Left kidney (tissue), 2 donors: ENCODE data around the gene RDH8. TPM values are rescaled to one million over a fixed set of nuclear protein-coding genes. Genes with fewer than 3 reads are reported as not detected.
A peak's percentile ranks its signal among the peaks of the same experiment; 100 is the strongest.
"Not testable (repeated sequence)": the region's sequence is repeated elsewhere in the genome, so short reads cannot be mapped to it uniquely, and the experiment has no call there.

ENCODE experiments used
- DNase-seq: peaks from one replicate; pipeline ENCODE4 v3.0.0-alpha.2; 2013
- polyA plus RNA-seq: library from polyadenylated mRNA; unstranded; fragments of 120-200 nt; gene quantifications from one replicate; pipeline ENCODE4 v1.2.1, GENCODE V29; 2013; ENCODE audit not compliant: insufficient read length

Gene RDH8
- polyA plus RNA-seq, 1 donor: 0.40 TPM

DNA sequence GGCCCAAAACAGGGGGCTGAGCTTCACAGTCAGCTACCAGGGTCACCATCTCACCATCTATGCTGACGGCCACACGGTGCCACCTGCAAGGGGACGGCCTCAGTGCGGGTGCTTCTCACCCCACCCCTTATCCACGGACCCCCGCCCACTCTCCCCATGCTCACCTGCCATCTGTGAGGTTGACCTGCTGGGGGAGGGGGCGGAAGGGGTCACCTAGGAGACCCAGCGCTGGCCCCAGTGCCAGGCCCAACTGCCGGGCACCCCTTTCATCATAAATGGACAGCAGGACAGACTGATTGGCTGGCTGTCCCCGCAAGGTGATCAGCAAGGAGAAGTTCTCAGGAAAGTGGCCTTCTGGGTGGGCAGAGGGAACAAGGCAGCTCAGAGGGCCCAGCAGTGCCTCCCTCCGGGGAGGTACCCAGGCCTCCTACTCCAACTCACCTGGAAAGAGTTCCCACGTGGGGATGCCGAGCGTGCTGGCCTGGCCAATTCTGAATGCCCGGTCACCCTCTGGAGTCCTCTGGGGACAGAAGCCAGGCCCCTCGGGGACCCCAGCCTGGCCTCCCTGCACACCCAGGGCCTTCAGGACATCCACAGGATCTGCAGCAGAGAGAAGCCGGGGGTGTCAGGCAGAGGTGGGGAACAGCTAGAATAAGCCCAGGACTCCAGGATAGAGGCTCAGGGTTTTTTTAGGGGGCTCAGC is 7.5 kb upstream of the RDH8 start:
- DNase-seq: no peak

GRCh38 chr19:10006335-10006708 is 7.0 kb upstream of the RDH8 start:
- DNase-seq: no peak

GRCh38 chr19:10006752-10007323 is 6.4 kb upstream of the RDH8 start:
- DNase-seq: no peak

GRCh38 chr19:10007371-10008183 is 5.7 kb upstream of the RDH8 start:
- DNase-seq: no peak

DNA sequence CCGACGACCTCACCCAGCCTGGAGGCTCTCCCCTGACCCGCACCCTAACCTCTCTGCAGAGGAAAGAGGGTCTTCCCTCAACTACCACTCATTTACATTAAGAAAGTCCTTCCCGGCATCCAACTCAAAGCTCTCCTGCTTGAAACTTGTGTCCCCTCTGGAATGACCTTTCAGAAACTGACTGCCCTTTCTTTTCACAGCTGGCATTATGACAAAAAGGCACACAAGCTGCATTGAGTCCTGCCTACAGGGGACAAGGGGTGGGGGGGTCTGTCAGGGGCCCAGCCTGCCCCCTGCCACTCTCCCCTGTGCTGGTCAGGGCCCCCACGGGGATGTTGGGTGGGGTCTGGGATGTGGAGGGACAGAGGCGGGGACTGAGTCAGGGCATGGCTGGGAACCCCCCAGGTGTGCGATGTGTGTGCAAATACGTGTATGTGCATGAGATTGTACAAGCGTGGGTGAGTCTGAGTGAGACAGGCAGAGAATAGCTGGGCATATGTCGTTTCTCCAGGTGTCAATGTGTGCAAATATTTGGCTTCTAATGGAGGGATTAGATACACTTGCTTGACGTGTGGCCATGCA is 5.0 kb upstream of the RDH8 start:
- no peak for DNase-seq

DNA sequence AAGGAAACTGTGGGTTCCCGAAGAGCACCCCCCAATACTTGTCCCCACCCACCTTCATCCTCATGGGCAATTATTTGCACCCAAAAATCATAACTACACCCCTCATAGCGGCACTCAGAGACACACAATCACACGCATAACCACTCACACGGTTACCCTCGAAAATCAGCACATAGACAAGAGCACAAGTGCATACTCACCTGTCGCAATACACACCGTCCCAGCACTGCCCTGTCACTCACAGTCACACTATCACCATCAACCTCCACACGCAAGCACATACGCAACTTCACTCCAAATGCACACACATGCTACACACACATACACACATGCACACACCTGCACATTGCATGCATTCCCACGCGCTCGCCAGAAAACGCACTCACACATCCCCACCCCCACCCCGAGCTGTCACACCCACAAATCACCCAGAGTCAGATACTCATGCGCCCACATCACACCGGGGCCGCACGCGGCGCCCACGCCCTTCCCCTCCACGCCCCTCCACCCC is 3.5 kb upstream of the RDH8 start:
- no peak for DNase-seq

DNA sequence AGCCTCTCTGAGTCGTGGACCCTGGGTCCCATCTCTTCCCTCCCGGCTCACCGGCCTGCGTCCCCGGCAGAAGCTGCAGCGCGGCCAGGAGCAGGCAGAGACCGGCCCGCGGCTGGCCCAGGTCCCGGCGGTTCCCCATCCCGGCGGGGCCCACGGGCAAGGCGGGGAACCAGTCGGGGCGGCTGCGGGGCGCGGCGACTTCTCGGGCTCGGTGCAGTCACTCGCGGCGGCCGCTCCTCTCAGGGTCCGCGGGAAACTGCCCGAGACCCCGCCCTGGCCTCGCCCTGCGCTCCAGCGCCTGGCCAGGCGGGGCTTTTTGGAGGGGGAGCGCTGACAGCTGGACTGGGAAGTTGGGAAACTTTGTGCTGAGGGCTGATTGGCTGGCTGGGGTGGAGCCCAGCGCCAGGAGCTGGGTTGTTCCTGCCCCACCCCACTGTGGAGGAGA is 3.0 kb upstream of the RDH8 start, which contains the start of gene COL5A3:
TSS of gene COL5A3 (minus strand) at position 258 of the 445 bp plus-strand sequence. CDS start at position 139, 119 bp downstream.
- no peak for DNase-seq

DNA sequence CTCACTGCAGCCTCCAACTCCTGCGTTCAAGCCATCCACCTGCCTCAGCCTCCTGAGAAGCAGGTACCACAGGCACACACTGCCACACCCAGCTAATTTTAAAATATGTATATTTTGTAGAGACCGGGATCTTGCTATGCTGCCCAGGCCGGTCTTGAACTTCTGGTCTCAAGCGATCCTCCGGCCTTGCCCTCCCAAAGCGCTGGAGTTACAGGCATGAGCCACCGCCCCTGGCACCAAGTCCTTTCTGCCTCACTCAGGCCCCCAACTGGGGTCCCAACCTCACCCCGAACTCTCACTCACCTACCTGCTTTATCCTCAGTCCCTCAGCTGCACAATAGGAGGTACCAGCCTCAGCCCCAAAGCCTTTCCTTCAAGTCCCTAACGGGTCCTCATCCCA is 2.3 kb upstream of the RDH8 start:
- no peak for DNase-seq

DNA sequence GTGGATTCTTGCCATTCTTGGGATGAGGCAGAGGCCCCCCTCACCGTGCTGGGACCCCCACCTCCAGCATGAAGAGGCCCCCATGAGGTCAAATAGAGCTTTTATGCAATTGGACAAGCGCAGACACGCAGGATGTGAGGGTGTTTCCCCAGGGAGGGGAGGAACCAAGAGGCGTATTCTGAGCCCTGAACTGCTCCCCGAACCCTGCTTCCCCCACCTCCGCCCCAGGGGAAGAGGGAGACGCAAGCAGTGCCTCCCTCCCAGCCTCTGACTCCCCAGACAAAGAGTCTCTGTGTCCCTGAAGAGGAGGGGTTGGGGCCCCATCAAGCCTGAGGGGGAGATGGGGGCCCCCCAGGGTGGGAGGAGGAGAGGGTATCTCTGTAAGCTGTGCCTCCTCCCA is 1.3 kb upstream of the RDH8 start:
- DNase-seq: no peak

DNA sequence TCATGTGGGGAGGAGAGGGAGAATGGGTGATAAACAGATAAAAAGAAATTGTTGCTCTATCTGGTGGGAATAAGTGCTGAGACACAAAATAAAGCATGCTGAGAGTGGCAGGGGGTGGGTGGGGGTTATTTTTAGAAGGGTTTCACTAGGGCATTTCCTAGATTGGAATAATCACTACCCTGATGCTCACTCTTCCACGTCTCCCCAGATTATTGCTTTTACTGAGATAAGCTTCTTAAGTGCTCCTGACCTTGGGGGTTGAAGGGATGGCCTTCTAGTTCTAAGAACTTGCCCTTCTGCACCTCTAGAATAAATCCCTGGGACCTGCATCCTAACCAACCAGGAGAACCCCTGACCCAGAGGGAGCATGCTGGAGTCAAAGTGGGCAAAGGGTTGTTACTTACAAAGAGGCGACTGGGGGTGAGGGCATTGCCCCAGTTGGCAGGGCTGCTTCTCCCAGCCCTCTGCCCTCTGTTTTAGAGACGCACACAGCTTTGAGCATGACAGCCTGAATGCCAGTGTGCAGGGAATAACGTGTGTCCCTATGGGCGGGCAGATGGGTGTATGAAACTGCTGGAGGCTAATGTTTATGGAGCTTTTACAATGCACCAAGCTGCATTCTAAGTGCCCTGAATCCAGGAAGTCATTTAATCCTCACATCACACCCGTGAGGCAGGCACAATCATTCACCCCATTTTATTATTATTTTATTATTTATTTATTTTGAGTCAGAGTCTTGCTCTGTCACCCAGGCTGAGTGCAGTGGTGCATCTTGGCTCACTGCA is 743 bp downstream of the RDH8 start:
- DNase-seq: no peak

DNA sequence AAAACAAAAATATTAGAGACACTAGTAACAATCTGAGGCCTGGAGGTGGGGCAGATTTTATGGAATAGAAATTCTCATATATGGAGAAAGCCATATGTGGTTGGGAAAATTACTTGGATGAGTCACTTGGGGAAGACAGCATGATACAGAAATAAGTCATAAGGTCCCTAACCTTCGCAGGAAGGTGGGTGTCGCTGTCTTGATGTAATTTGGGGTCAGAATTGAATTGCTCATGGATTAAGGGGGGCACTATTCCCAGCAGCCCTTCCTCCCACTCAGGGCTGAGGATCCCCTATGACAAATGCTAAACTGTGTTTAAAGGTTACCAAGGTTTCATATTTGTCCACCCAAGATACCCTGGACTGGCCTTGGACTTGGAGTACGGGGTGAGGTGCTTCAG is 5.0 kb downstream of the RDH8 start:
- DNase-seq: no peak

- DNase-seq: no peak
These were observed 5.5 kb downstream of the RDH8 start for GRCh38 chr19:10018786-10019185.

DNA sequence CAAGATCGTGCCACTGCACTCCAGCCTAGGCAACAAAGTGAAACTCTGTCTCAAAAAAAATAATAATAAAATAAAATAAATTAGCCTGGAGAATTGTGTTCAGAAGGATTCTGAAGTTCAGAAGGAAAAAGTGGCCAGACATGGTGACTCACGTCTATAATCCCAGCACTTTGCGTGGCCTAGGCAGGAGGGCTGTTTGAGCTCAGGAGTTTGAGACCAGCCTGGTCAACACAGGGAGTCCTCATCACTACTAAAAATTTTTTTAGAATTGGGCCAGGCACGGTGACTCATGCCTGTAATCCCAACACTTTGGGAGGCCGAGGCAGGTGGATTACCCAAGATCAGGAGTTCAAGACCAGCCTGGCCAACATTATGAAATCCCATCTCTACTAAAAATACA is 6.0 kb downstream of the RDH8 start:
- no peak for DNase-seq

DNA sequence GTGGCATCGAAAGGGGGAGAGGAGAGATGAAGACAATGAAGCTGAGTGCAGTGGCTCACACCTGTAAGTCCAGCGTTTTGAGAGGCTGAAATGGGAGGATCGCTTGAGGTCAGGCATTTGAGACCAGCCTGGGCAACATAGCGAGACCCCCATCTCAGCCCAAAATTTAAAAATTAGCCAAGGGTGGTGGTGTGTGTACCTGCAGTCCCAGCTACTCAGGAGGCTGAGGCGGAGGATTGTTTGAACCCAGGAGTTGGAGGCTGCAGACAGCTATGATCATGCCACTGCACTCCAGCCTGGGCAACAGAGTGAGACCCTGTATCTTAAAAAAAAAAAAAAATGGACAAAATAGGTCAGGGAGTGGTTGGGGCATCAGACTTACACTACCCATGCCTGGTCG is 7.6 kb downstream of the RDH8 start:
- DNase-seq: no peak

- no peak for DNase-seq
These were observed 8.2 kb downstream of the RDH8 start for GRCh38 chr19:10021446-10021845.

GRCh38 chr19:10021863-10022262 is 8.6 kb downstream of the RDH8 start:
- no peak for DNase-seq

- DNase-seq: not testable (repeated sequence)
These were observed 9.8 kb downstream of the RDH8 start for GRCh38 chr19:10023096-10023495.

DNA sequence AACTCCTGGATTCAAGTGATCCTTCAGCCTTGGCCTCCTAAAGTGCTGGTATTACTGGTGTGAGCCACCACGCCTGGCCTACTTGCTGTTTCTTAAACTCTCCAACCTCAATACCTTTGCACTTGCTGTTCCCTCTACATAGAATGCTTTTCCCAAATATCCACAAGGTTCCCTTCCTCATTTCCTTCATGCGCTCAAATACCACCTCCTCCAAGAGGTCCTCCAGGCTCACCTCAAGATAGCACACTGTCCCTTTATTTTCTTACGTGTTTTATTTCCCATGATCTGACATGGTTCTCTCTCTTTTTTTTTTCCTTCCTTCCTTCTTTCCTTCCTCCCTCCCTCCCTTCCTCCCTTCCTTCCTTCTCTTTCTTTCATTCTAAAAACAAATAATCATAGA is 13.5 kb downstream of the RDH8 start:
- DNase-seq: no peak

GRCh38 chr19:10027158-10027997 is 14.1 kb downstream of the RDH8 start:
- DNase-seq: peak; percentile 90

DNA sequence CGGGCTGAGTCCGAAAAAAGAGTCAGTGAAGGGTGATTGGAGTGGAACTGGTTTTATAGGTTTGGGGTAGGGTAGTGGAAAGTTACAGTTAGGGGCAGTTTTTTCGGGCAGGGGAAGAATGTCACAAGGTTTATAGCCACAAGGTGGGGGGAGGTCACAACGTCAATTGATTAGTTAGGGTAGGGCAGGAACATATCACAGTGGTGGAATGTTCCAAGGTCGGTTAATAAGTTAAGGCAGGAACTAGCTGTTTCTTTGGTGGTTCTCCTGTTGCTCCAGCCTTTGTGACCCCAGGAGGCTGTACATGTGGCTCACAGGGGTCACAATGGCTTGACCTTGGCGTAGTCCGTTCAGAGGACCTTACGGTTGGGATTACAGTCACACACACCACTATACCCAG is 20.3 kb downstream of the RDH8 start:
- no peak for DNase-seq

DNA sequence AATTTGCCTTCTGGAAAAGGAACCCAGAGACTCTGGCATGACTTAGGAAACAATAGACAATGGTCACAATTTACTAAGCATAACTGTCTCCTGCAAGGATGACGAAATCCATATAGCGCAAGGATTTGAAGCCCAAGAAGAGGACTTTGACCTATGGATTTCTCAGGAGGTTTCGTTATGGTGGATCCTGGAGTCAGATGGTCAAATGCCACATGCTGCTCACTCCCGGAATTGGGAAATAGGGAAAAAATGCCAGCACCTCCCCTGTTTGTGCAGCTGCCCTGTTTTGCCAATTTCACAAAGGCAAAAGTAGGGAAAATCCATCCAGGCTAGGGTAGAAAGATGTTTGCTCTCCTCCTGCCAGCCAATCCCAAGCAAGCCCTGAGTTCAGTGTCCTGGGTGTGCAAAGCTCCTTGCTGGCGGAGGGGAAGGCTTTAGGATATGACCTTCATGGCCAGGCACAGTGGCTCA is 23.4 kb downstream of the RDH8 start:
- no peak for DNase-seq
